Right atrium auricular region (tissue), 2 donors: ENCODE data around the gene RPH3AL. TPM values are rescaled to one million over a fixed set of nuclear protein-coding genes. Genes with fewer than 3 reads are reported as not detected.

Experiments
- DNase-seq: peaks from one replicate; pipeline ENCODE4 v3.0.0-alpha.2; 2019; ENCODE audit warnings: low spot score
- H3K27ac ChIP-seq, 2 donors: fragments of 200-600 bp; sonication (generic); 1 replicate in 1 of 2; 2 replicates in 1 of 2; pipeline ENCODE4 v1.5.1; 2016 to 2019
- H3K27me3 ChIP-seq, 2 donors: fragments of 200-600 bp; sonication (generic); one replicate each; pipeline versions ENCODE4 v1.5.1 to v1.6.0; 2017 to 2019
- H3K36me3 ChIP-seq: fragments of 200-600 bp; sonication (generic); one replicate; pipeline ENCODE4 v1.5.1; 2016
- H3K4me1 ChIP-seq, 2 donors: fragments of 200-600 bp; sonication (generic); one replicate each; pipeline versions ENCODE4 v1.5.1 to v1.6.0; 2017 to 2019
- H3K4me3 ChIP-seq, 2 donors: fragments of 200-600 bp; sonication (generic); 1 replicate in 1 of 2; 2 replicates in 1 of 2; pipeline ENCODE4 v1.5.1; 2017 to 2019; ENCODE audit warnings: mild to moderate bottlenecking in 1 of 2, moderate library complexity in 1 of 2
- H3K9me3 ChIP-seq, 2 donors: fragments of 200-600 bp; sonication (generic); one replicate each; pipeline ENCODE4 v1.5.1; 2019
- CTCF ChIP-seq, 2 donors: fragments of 200-600 bp; sonication (generic); IDR thresholded peaks; one replicate each; pipeline ENCODE4 v1.5.1; 2019; ENCODE audit warnings: antibody characterized with exemption in 2 of 2
- total RNA-seq, 2 donors: library from RNA; depleted of rRNA; stranded (reverse); fragments of >200 nt; gene quantifications; one replicate each; pipeline ENCODE4 v1.1.0, GENCODE V29; 2016

Gene RPH3AL
- total RNA-seq, 2 donors from 2014 or later = 7.2 to 13.1 TPM

- Histone ChIP-seq H3K36me3 (no peaks in the 10 kb centered on the region), H3K4me1 (peaks cover 0 to 4% of the 10 kb centered on the region in 2 donors), H3K4me3 (no peak overlapping the region), H3K27me3 (no peaks in the 10 kb centered on the region), H3K9me3 (no peaks in the 10 kb centered on the region), H3K27ac (peak overlapping the region in 1 of 2 donors; percentile 11)
- TF ChIP-seq CTCF (IDR thresholded peaks at IDR 0.05) = no peak
- no peak for DNase-seq
Measured at GRCh38 chr17:364766-365165, 12.2 kb upstream of the RPH3AL start.

- no peaks in the 10 kb centered on the region for H3K9me3 ChIP-seq
- H3K27ac ChIP-seq = peak overlapping the region in 1 of 2 donors; percentile 11
- no peak overlapping the region for H3K4me3 ChIP-seq
- peaks cover 0 to 4% of the 10 kb centered on the region in 2 donors for H3K4me1 ChIP-seq
- no peak for TF ChIP-seq CTCF (IDR thresholded peaks at IDR 0.05)
- no peaks in the 10 kb centered on the region for H3K36me3 ChIP-seq
- no peaks in the 10 kb centered on the region for H3K27me3 ChIP-seq
- DNase-seq = no peak
Measured at GRCh38 chr17:364308-364707, 11.7 kb upstream of the RPH3AL start.

GRCh38 chr17:362721-363120 is 10.1 kb upstream of the RPH3AL start:
- DNase-seq = no peak
- no peak overlapping the region for H3K4me3 ChIP-seq
- H3K9me3 ChIP-seq = no peaks in the 10 kb centered on the region

GRCh38 chr17:360092-360750 is 7.6 kb upstream of the RPH3AL start:
- peaks cover 0 to 4% of the 10 kb centered on the region in 2 donors for H3K4me1 ChIP-seq

More at GRCh38 chr17:362721-363120, 10.1 kb upstream of the RPH3AL start:
- no peaks in the 10 kb centered on the region for H3K27me3 ChIP-seq
- no peak for TF ChIP-seq CTCF (IDR thresholded peaks at IDR 0.05)
- H3K36me3 ChIP-seq = no peaks in the 10 kb centered on the region
- no peak overlapping the region for H3K27ac ChIP-seq
- H3K4me1 ChIP-seq = peaks cover 0 to 4% of the 10 kb centered on the region in 2 donors

GRCh38 chr17:358491-359151 is 6.0 kb upstream of the RPH3AL start:
- Histone ChIP-seq H3K27ac (no peak overlapping the region), H3K27me3 (no peaks in the 10 kb centered on the region), H3K4me1 (no peaks in the 10 kb centered on the region), H3K9me3 (no peaks in the 10 kb centered on the region), H3K36me3 (no peaks in the 10 kb centered on the region), H3K4me3 (no peak overlapping the region)
- DNase-seq = no peak
- TF ChIP-seq CTCF (IDR thresholded peaks at IDR 0.05) = no peak

More at GRCh38 chr17:360092-360750, 7.6 kb upstream of the RPH3AL start:
- no peak overlapping the region for H3K4me3 ChIP-seq
- no peaks in the 10 kb centered on the region for H3K27me3 ChIP-seq
- no peak overlapping the region for H3K27ac ChIP-seq
- H3K36me3 ChIP-seq = no peaks in the 10 kb centered on the region
- no peak for TF ChIP-seq CTCF (IDR thresholded peaks at IDR 0.05)
- no peak for DNase-seq
- H3K9me3 ChIP-seq = no peaks in the 10 kb centered on the region
